Measurements from ENCODE around the gene CACNB4. TPM values are rescaled to one million over a fixed set of nuclear protein-coding genes. Genes with fewer than 3 reads are reported as not detected.

Gene CACNB4
- total RNA-seq, 1 experiment from 2014 or later: 0.19 TPM

GRCh38 chr2:151904807-151905206 is 194.0 kb downstream of the CACNB4 start:
- ChIA-PET CTCF (no interaction called here), POLR2A (ENCODE audit: low non-redundant PET) (no interaction called here)
- TF ChIP-seq EZH2 (IDR thresholded peaks at IDR 0.05; ENCODE audit: borderline replicate concordance, low read depth, low read length, poor library complexity, severe bottlenecking): no peak
- no peak for TF ChIP-seq CTCF (conservative IDR thresholded peaks at IDR 0.05; ENCODE audit: low read depth, low read length)
- Histone ChIP-seq H3K36me3 (ENCODE audit: insufficient read depth, low read length, poor library complexity, severe bottlenecking) (no peaks in the 10 kb centered on the region), H3K4me3 (ENCODE audit: low read depth, low read length, poor library complexity, severe bottlenecking) (no peak overlapping the region), H3K4me1 (ENCODE audit: insufficient read depth, low read length, poor library complexity, severe bottlenecking) (no peaks in the 10 kb centered on the region), H3K27me3 (replicated peaks; ENCODE audit: insufficient read depth, low read depth, low read length, poor library complexity) (peaks cover 50% of the 10 kb centered on the region), H3K9me3 (ENCODE audit: low read depth, low read length, poor library complexity, severe bottlenecking) (no peaks in the 10 kb centered on the region), H3K27ac (ENCODE audit: low read depth, low read length, poor library complexity, severe bottlenecking) (no peak overlapping the region)
- intact Hi-C loops (cut with micrococcal nuclease; ENCODE audit: unreplicated experiment): no loop called here
- DNase-seq (ENCODE audit: low spot score): no peak
- no TSS peak for BruUV-seq (replicated peaks)

- Histone ChIP-seq H3K27me3 (replicated peaks; ENCODE audit: insufficient read depth, low read depth, low read length, poor library complexity) (peaks cover 58% of the 10 kb centered on the region), H3K9me3 (ENCODE audit: low read depth, low read length, poor library complexity, severe bottlenecking) (no peaks in the 10 kb centered on the region), H3K36me3 (ENCODE audit: insufficient read depth, low read length, poor library complexity, severe bottlenecking) (no peaks in the 10 kb centered on the region), H3K4me3 (ENCODE audit: low read depth, low read length, poor library complexity, severe bottlenecking) (no peak overlapping the region), H3K4me1 (ENCODE audit: insufficient read depth, low read length, poor library complexity, severe bottlenecking) (no peaks in the 10 kb centered on the region), H3K27ac (ENCODE audit: low read depth, low read length, poor library complexity, severe bottlenecking) (no peak overlapping the region)
- no TSS peak for BruUV-seq (replicated peaks)
- TF ChIP-seq EZH2 (IDR thresholded peaks at IDR 0.05; ENCODE audit: borderline replicate concordance, low read depth, low read length, poor library complexity, severe bottlenecking): no peak
- no peak for TF ChIP-seq CTCF (conservative IDR thresholded peaks at IDR 0.05; ENCODE audit: low read depth, low read length)
- no peak for DNase-seq (ENCODE audit: low spot score)
- ChIA-PET CTCF (no interaction called here), POLR2A (ENCODE audit: low non-redundant PET) (no interaction called here)
- intact Hi-C loops (cut with micrococcal nuclease; ENCODE audit: unreplicated experiment): no loop called here
These were observed 194.8 kb downstream of the CACNB4 start for GRCh38 chr2:151904021-151904420.

GRCh38 chr2:151902829-151903228 is 196.0 kb downstream of the CACNB4 start:
- no peaks in the 10 kb centered on the region for H3K4me1 ChIP-seq (ENCODE audit: insufficient read depth, low read length, poor library complexity, severe bottlenecking)
- TF ChIP-seq CTCF (conservative IDR thresholded peaks at IDR 0.05; ENCODE audit: low read depth, low read length) (no peak), EZH2 (IDR thresholded peaks at IDR 0.05; ENCODE audit: borderline replicate concordance, low read depth, low read length, poor library complexity, severe bottlenecking) (no peak)
- no peak overlapping the region for H3K4me3 ChIP-seq (ENCODE audit: low read depth, low read length, poor library complexity, severe bottlenecking)
- CTCF ChIA-PET: no interaction called here
- H3K27ac ChIP-seq (ENCODE audit: low read depth, low read length, poor library complexity, severe bottlenecking): no peak overlapping the region
- intact Hi-C loops (cut with micrococcal nuclease; ENCODE audit: unreplicated experiment): no loop called here
- no peaks in the 10 kb centered on the region for H3K36me3 ChIP-seq (ENCODE audit: insufficient read depth, low read length, poor library complexity, severe bottlenecking)
- POLR2A ChIA-PET (ENCODE audit: low non-redundant PET): no interaction called here
- no peak for DNase-seq (ENCODE audit: low spot score)
- H3K27me3 ChIP-seq (replicated peaks; ENCODE audit: insufficient read depth, low read depth, low read length, poor library complexity): peaks cover 67% of the 10 kb centered on the region
- no TSS peak for BruUV-seq (replicated peaks)
- H3K9me3 ChIP-seq (ENCODE audit: low read depth, low read length, poor library complexity, severe bottlenecking): no peaks in the 10 kb centered on the region

All from A673 (cell line).